Activated CD4-positive, alpha-beta T cell treated with anti-CD3 and anti-CD28 coated beads, Interleukin-10, Interleukin-2, amounts not matched to agents 100 ng/mL and 50 ng/mL, durations not matched to agents 16 hours and 8 hours (primary cell): ENCODE data around the gene LMF1.
"Not testable (repeated sequence)": the region's sequence is repeated elsewhere in the genome, so short reads cannot be mapped to it uniquely, and the experiment has no call there.

Experiments
- DNase-seq: peaks from one replicate; pipeline ENCODE4 v3.0.0-alpha.2; 2020

LMF1 gene

GRCh38 chr16:840561-841454 is 130.0 kb downstream of the LMF1 start:
- no peak for DNase-seq

GRCh38 chr16:839643-840408 is 131.0 kb downstream of the LMF1 start:
- DNase-seq: no peak

GRCh38 chr16:838741-839140 is 132.0 kb downstream of the LMF1 start:
- no peak for DNase-seq

GRCh38 chr16:836822-837221 is 134.0 kb downstream of the LMF1 start:
- not testable (repeated sequence) for DNase-seq

GRCh38 chr16:836221-836620 is 134.6 kb downstream of the LMF1 start:
- DNase-seq: no peak

GRCh38 chr16:835373-835772 is 135.4 kb downstream of the LMF1 start:
- no peak for DNase-seq

- DNase-seq: no peak
These were observed 137.4 kb downstream of the LMF1 start for GRCh38 chr16:833411-833810.

GRCh38 chr16:832652-833336 is 138.0 kb downstream of the LMF1 start:
- no peak for DNase-seq

GRCh38 chr16:831571-832413 is 139.0 kb downstream of the LMF1 start:
- DNase-seq: no peak

GRCh38 chr16:830871-831570 is 139.8 kb downstream of the LMF1 start:
- no peak for DNase-seq

GRCh38 chr16:830107-830870 is 140.5 kb downstream of the LMF1 start:
- no peak for DNase-seq

- DNase-seq: no peak
These were observed 141.9 kb downstream of the LMF1 start for GRCh38 chr16:828891-829290.

GRCh38 chr16:827513-827912 is 143.3 kb downstream of the LMF1 start:
- DNase-seq: no peak

- no peak for DNase-seq
These were observed 145.3 kb downstream of the LMF1 start for GRCh38 chr16:825341-826061.

- no peak for DNase-seq
These were observed 146.2 kb downstream of the LMF1 start for GRCh38 chr16:824601-825000.

GRCh38 chr16:824194-824593 is 146.6 kb downstream of the LMF1 start:
- no peak for DNase-seq

GRCh38 chr16:822909-823297 is 147.9 kb downstream of the LMF1 start:
- DNase-seq: no peak

- DNase-seq: no peak
These were observed 148.4 kb downstream of the LMF1 start for GRCh38 chr16:822174-822908.

GRCh38 chr16:821751-822150 is 149.0 kb downstream of the LMF1 start:
- no peak for DNase-seq

- DNase-seq: no peak
These were observed 150.0 kb downstream of the LMF1 start for GRCh38 chr16:820748-821147.
